ENCODE measurements around the gene ATP6V1F.

ATP6V1F gene

GRCh38 chr7:128865996-128866877 lies 3.6 kb downstream of the ATP6V1F start:
- H3K4me3 ChIP-seq (ENCODE audit: low read depth in 1 of 2, low read length in 2 of 2): no peak overlapping the region
- no peaks in the 10 kb centered on the region for H3K27me3 ChIP-seq (ENCODE audit: low read depth, low read length)
- H3K27ac ChIP-seq (ENCODE audit: low read length): no peak overlapping the region
- peaks cover 7 to 8% of the 10 kb centered on the region in 2 donors for H3K36me3 ChIP-seq (ENCODE audit: control insufficient read depth in 1 of 2, insufficient read depth in 2 of 2, low read length in 2 of 2)
- H3K9me3 ChIP-seq (ENCODE audit: control insufficient read depth in 1 of 2, low read length in 2 of 2): no peaks in the 10 kb centered on the region
- H3K4me1 ChIP-seq (ENCODE audit: control insufficient read depth in 1 of 2, insufficient read depth in 2 of 2, low read length in 2 of 2): peaks cover 8 to 32% of the 10 kb centered on the region in 2 donors

- Histone ChIP-seq H3K4me1 (ENCODE audit: control insufficient read depth in 1 of 2, insufficient read depth in 2 of 2, low read length in 2 of 2) (peaks cover 5 to 32% of the 10 kb centered on the region in 2 donors), H3K9me3 (ENCODE audit: control insufficient read depth in 1 of 2, low read length in 2 of 2) (no peaks in the 10 kb centered on the region)
Measured at GRCh38 chr7:128867241-128867640, 4.6 kb downstream of the ATP6V1F start.

GRCh38 chr7:128867842-128868623 lies 5.4 kb downstream of the ATP6V1F start:
- Histone ChIP-seq H3K4me1 (ENCODE audit: control insufficient read depth in 1 of 2, insufficient read depth in 2 of 2, low read length in 2 of 2) (peaks cover 4 to 32% of the 10 kb centered on the region in 2 donors), H3K36me3 (ENCODE audit: control insufficient read depth in 1 of 2, insufficient read depth in 2 of 2, low read length in 2 of 2) (peaks cover 7 to 8% of the 10 kb centered on the region in 2 donors), H3K9me3 (ENCODE audit: control insufficient read depth in 1 of 2, low read length in 2 of 2) (no peaks in the 10 kb centered on the region), H3K4me3 (ENCODE audit: low read depth in 1 of 2, low read length in 2 of 2) (no peak overlapping the region), H3K27me3 (ENCODE audit: low read depth, low read length) (no peaks in the 10 kb centered on the region), H3K27ac (ENCODE audit: low read length) (no peak overlapping the region)

More at GRCh38 chr7:128867241-128867640, 4.6 kb downstream of the ATP6V1F start:
- peaks cover 7 to 8% of the 10 kb centered on the region in 2 donors for H3K36me3 ChIP-seq (ENCODE audit: control insufficient read depth in 1 of 2, insufficient read depth in 2 of 2, low read length in 2 of 2)
- no peak overlapping the region for H3K4me3 ChIP-seq (ENCODE audit: low read depth in 1 of 2, low read length in 2 of 2)
- no peaks in the 10 kb centered on the region for H3K27me3 ChIP-seq (ENCODE audit: low read depth, low read length)
- H3K27ac ChIP-seq (ENCODE audit: low read length): no peak overlapping the region

DNA sequence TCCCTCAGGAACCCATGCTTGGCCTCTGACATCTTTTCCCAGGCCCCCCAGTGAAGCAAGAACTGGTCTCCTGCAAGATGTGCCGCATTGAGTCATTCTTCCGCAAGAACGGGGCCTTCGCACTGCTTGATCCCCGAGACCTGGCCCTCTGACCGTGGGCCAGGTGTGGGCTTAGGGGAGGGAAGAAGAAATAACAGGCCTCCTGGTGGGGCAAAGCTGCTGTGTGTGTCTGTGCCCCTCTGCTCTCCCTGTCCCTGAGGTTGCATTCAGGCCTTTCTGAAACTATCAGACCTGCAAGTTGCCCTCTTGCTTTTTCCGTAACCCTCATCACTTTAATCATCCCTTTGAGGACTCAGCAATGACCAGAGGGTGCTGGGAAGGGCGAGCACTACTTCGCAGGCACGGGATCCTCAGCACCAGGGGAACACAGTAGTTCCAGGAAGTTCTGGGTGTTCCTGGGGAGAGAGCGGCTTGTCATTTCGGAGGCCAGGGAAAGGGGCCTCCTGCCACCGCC lies 6.0 kb downstream of the ATP6V1F start:
- Histone ChIP-seq H3K27ac (ENCODE audit: low read length) (no peak overlapping the region), H3K4me3 (ENCODE audit: low read depth in 1 of 2, low read length in 2 of 2) (peak overlapping the region; percentile 37 to 76), H3K36me3 (ENCODE audit: control insufficient read depth in 1 of 2, insufficient read depth in 2 of 2, low read length in 2 of 2) (peaks cover 7 to 8% of the 10 kb centered on the region in 2 donors)

GRCh38 chr7:128869138-128869943 lies 6.7 kb downstream of the ATP6V1F start:
- H3K4me1 ChIP-seq (ENCODE audit: control insufficient read depth in 1 of 2, insufficient read depth in 2 of 2, low read length in 2 of 2): peaks cover 0 to 25% of the 10 kb centered on the region in 2 donors
- H3K4me3 ChIP-seq (ENCODE audit: low read depth in 1 of 2, low read length in 2 of 2): peak overlapping the region; percentile 37 to 76
- H3K36me3 ChIP-seq (ENCODE audit: control insufficient read depth in 1 of 2, insufficient read depth in 2 of 2, low read length in 2 of 2): peaks cover 7 to 8% of the 10 kb centered on the region in 2 donors
- no peaks in the 10 kb centered on the region for H3K9me3 ChIP-seq (ENCODE audit: control insufficient read depth in 1 of 2, low read length in 2 of 2)
- H3K27ac ChIP-seq (ENCODE audit: low read length): no peak overlapping the region
- H3K27me3 ChIP-seq (ENCODE audit: low read depth, low read length): no peaks in the 10 kb centered on the region

More for the DNA sequence above, 6.0 kb downstream of the ATP6V1F start:
- no peaks in the 10 kb centered on the region for H3K9me3 ChIP-seq (ENCODE audit: control insufficient read depth in 1 of 2, low read length in 2 of 2)
- no peaks in the 10 kb centered on the region for H3K27me3 ChIP-seq (ENCODE audit: low read depth, low read length)
- H3K4me1 ChIP-seq (ENCODE audit: control insufficient read depth in 1 of 2, insufficient read depth in 2 of 2, low read length in 2 of 2): peaks cover 1 to 28% of the 10 kb centered on the region in 2 donors

DNA sequence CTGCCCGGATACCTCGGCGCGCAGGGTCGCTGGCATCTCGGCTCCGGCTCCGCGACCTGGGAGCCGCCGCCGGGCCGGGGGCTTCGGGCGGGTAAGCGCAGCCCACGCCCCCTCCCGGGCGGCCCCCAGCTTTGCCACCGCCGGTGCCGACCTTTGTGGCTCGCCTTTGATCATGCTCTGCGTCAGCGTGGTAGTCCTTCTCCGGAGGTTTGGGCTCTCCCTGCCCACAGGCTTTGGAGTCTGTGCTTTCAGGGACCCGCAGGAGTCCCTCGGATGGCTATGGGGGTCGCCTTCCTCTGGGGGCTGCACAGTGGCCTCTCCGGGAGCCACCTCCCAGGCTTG lies 7.3 kb downstream of the ATP6V1F start:
- peaks cover 7 to 8% of the 10 kb centered on the region in 2 donors for H3K36me3 ChIP-seq (ENCODE audit: control insufficient read depth in 1 of 2, insufficient read depth in 2 of 2, low read length in 2 of 2)
- no peak overlapping the region for H3K27ac ChIP-seq (ENCODE audit: low read length)
- H3K27me3 ChIP-seq (ENCODE audit: low read depth, low read length): no peaks in the 10 kb centered on the region
- H3K9me3 ChIP-seq (ENCODE audit: control insufficient read depth in 1 of 2, low read length in 2 of 2): no peaks in the 10 kb centered on the region
- H3K4me1 ChIP-seq (ENCODE audit: control insufficient read depth in 1 of 2, insufficient read depth in 2 of 2, low read length in 2 of 2): peaks cover 0 to 25% of the 10 kb centered on the region in 2 donors
- peak overlapping the region; percentile 30 to 76 for H3K4me3 ChIP-seq (ENCODE audit: low read depth in 1 of 2, low read length in 2 of 2)

DNA sequence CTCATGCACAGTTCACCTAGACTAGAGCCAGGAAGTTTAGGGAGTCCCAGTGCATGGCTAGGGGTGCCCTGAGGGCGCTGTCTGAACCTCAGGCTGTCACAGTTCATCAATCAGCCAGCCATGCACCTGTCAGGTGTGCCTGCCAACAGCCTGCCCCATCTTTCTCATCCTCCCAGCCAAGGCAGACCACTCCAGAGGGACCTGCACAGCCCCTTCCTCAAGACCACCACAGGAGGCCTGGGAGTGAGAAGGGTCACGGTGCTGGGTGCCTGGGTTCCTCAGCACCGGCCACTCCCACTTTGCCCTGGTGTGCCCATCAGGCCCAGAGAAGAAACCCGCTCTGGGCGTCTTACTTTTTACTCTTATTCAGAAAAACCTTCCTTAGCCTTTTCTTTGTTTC lies 8.4 kb downstream of the ATP6V1F start:
- Histone ChIP-seq H3K9me3 (ENCODE audit: control insufficient read depth in 1 of 2, low read length in 2 of 2) (no peaks in the 10 kb centered on the region), H3K27ac (ENCODE audit: low read length) (no peak overlapping the region), H3K4me1 (ENCODE audit: control insufficient read depth in 1 of 2, insufficient read depth in 2 of 2, low read length in 2 of 2) (peaks cover 0 to 25% of the 10 kb centered on the region in 2 donors), H3K27me3 (ENCODE audit: low read depth, low read length) (no peaks in the 10 kb centered on the region), H3K4me3 (ENCODE audit: low read depth in 1 of 2, low read length in 2 of 2) (no peak overlapping the region), H3K36me3 (ENCODE audit: control insufficient read depth in 1 of 2, insufficient read depth in 2 of 2, low read length in 2 of 2) (peaks cover 0 to under 1% of the 10 kb centered on the region in 2 donors)

DNA sequence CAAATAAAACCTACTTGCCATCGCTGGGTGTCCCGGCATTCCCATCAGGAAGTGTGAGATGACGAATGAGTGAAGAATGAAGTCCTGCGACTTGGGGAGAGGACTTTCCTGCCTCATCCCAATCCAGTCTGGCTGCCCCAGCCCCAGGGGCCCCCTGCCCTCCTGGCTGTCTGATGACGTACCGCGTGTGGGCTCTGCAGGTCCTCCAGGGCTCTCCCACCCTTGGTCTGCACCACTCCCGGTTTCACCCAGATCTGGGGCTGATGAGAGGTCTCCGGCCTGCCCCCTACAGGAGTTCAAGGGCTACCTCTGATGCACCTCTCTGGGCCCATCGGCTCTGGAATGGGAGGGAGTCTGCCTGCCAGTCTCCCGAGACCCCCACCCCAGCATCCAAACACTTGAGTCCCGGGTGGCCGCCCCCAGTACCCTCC lies 9.8 kb downstream of the ATP6V1F start:
- Histone ChIP-seq H3K27ac (ENCODE audit: low read length) (no peak overlapping the region), H3K36me3 (ENCODE audit: control insufficient read depth in 1 of 2, insufficient read depth in 2 of 2, low read length in 2 of 2) (no peaks in the 10 kb centered on the region), H3K9me3 (ENCODE audit: control insufficient read depth in 1 of 2, low read length in 2 of 2) (no peaks in the 10 kb centered on the region), H3K4me3 (ENCODE audit: low read depth in 1 of 2, low read length in 2 of 2) (no peak overlapping the region), H3K4me1 (ENCODE audit: control insufficient read depth in 1 of 2, insufficient read depth in 2 of 2, low read length in 2 of 2) (peaks cover 0 to 25% of the 10 kb centered on the region in 2 donors), H3K27me3 (ENCODE audit: low read depth, low read length) (no peaks in the 10 kb centered on the region)

- H3K36me3 ChIP-seq (ENCODE audit: control insufficient read depth in 1 of 2, insufficient read depth in 2 of 2, low read length in 2 of 2): no peaks in the 10 kb centered on the region
- H3K9me3 ChIP-seq (ENCODE audit: control insufficient read depth in 1 of 2, low read length in 2 of 2): no peaks in the 10 kb centered on the region
- no peak overlapping the region for H3K4me3 ChIP-seq (ENCODE audit: low read depth in 1 of 2, low read length in 2 of 2)
- H3K4me1 ChIP-seq (ENCODE audit: control insufficient read depth in 1 of 2, insufficient read depth in 2 of 2, low read length in 2 of 2): peaks cover 0 to 22% of the 10 kb centered on the region in 2 donors
- no peak overlapping the region for H3K27ac ChIP-seq (ENCODE audit: low read length)
- no peaks in the 10 kb centered on the region for H3K27me3 ChIP-seq (ENCODE audit: low read depth, low read length)
Measured at GRCh38 chr7:128873234-128873633, 10.6 kb downstream of the ATP6V1F start.

DNA sequence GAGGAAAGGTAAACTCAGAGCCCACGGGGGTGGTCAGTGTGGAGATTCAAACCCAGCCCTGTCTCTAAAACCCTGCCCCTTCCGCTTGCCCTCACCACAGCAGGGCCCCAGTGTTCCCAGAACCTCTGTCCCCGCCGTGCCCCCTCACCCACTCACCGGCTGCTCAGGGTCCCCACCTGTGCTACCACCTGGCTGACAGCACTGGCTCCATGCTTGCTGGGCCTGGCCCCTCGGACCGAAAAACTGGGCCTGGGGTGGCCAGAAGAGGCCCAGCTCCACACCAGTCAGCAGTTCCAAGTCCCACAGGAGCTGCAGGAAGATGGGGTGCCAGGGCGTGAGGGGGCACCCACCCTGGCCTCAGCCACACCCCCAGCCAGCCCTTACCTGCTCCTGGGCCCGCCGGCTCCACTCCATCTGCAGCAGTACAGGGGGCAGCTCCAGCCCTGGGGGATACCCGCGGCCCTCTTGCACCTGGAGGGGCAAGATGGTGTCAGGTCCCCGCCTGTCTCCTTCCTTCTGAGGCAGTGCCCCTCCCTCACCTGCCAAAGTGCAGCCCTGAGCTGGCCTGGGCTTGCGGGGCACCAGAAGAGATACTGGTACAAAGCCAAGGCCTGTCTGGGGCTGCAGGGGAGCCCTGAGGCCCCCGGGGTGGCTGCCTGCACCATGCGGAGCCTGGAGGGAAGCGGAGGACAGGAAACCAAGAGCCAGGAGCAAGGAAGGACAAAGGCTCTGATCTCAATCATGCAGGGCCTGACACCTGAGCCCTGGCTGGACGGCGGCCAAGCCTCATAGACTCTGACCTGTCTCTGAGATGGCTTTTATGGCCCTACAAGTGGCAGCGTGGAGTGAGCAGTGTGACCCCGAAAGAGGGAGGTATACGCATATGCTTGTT lies 11.7 kb downstream of the ATP6V1F start:
- no peaks in the 10 kb centered on the region for H3K9me3 ChIP-seq (ENCODE audit: control insufficient read depth in 1 of 2, low read length in 2 of 2)
- H3K4me3 ChIP-seq (ENCODE audit: low read depth in 1 of 2, low read length in 2 of 2): no peak overlapping the region
- H3K4me1 ChIP-seq (ENCODE audit: control insufficient read depth in 1 of 2, insufficient read depth in 2 of 2, low read length in 2 of 2): peaks cover 0 to 12% of the 10 kb centered on the region in 2 donors
- H3K27me3 ChIP-seq (ENCODE audit: low read depth, low read length): no peaks in the 10 kb centered on the region
- no peaks in the 10 kb centered on the region for H3K36me3 ChIP-seq (ENCODE audit: control insufficient read depth in 1 of 2, insufficient read depth in 2 of 2, low read length in 2 of 2)
- H3K27ac ChIP-seq (ENCODE audit: low read length): no peak overlapping the region

Data from muscle layer of duodenum (tissue), 2 donors.